Measurements from ENCODE around the gene DAGLA.

DNA sequence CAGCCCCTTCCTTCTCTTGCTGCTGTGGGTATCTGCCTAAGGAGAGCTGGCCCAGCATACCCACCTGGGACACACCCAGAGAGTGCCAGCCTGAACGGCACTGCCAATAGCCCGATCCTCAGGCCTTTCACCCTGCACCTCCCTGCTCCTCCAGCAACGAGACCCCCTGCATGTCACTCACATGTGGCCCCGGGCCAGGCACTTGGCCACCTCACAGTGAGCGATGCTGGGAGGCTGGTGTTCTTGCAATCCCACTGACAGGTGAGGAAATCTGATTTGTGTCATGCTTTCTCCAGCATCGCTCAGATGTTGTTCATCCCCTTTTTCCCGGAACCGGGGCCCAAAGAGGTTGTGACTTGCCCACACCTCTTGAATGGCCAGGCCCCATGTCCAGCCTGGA, 20.5 kb downstream of the DAGLA start:
- TF ChIP-seq, protein P1, sequence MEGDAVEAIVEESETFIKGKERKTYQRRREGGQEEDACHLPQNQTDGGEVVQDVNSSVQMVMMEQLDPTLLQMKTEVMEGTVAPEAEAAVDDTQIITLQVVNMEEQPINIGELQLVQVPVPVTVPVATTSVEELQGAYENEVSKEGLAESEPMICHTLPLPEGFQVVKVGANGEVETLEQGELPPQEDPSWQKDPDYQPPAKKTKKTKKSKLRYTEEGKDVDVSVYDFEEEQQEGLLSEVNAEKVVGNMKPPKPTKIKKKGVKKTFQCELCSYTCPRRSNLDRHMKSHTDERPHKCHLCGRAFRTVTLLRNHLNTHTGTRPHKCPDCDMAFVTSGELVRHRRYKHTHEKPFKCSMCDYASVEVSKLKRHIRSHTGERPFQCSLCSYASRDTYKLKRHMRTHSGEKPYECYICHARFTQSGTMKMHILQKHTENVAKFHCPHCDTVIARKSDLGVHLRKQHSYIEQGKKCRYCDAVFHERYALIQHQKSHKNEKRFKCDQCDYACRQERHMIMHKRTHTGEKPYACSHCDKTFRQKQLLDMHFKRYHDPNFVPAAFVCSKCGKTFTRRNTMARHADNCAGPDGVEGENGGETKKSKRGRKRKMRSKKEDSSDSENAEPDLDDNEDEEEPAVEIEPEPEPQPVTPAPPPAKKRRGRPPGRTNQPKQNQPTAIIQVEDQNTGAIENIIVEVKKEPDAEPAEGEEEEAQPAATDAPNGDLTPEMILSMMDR (IDR thresholded peaks at IDR 0.05) = no peak
- TF ChIP-seq POLR2A (IDR thresholded peaks at IDR 0.05) = no peak

Measured in uterus (tissue), 2 donors.